ENCODE data around the gene GDPD4.

The GDPD4 gene

DNA sequence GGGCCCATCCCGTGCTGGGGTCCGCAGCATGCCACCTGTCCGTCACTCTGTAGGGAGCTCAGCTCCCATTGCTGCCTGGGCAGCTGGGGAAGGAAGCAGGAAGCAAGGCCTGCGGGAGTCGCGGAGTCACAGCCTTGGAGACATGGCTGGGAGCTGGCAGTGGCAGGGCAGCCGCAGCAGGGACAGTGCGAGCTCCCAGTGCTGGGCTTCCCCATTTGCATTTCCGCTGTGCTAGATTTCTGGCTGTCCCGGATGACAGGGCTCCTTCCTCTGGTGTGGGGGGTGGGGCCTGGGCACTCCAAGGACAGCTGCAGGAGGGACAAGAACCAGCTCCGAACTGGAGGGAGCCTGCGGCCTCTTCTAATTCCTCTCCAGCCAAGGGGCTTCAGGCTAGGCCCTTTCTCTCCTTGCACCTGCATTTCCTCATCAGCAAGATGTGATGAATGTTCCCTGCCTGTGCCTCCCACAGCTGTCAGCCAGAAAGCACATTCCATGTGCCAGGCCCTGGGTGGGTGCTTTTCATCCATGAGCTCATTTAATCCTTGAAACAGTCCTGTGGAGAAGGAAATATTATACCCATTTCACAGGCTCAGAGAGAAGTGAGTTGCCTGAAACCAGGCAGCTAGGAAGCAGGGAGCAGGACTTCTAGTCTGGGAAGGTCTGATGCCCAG is 125.5 kb downstream of the GDPD4 start:
- no peak for DNase-seq (ENCODE audit: low read depth in 2 of 2)

- DNase-seq (ENCODE audit: low read depth in 2 of 2): no peak
Measured at GRCh38 chr11:77175021-77175842, 126.3 kb downstream of the GDPD4 start.

DNA sequence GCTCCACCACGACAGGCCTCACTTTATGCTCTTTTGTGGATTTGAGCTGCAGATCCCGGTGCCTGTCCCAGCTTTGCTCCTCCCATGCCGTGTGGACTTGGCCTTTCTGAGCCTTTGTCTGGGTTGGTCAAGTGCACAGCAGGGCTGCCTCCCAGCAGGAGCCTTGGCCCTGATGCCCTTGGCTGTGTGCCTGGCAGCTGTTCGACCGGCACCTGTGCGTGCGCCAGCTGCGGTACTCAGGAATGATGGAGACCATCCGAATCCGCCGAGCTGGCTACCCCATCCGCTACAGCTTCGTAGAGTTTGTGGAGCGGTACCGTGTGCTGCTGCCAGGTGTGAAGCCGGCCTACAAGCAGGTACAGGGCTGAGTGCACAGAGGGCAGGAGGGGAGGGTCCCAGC is 126.9 kb downstream of the GDPD4 start:
- no peak for DNase-seq (ENCODE audit: low read depth in 2 of 2)

- DNase-seq (ENCODE audit: low read depth in 2 of 2): no peak
Measured at GRCh38 chr11:77173494-77173893, 128.0 kb downstream of the GDPD4 start.

- no peak for DNase-seq (ENCODE audit: low read depth in 2 of 2)
Measured at GRCh38 chr11:77172666-77172982, 128.9 kb downstream of the GDPD4 start.

- no peak for DNase-seq (ENCODE audit: low read depth in 2 of 2)
Measured at GRCh38 chr11:77171885-77172665, 129.4 kb downstream of the GDPD4 start.

GRCh38 chr11:77171254-77171653 is 130.2 kb downstream of the GDPD4 start:
- DNase-seq (ENCODE audit: low read depth in 2 of 2): no peak

DNA sequence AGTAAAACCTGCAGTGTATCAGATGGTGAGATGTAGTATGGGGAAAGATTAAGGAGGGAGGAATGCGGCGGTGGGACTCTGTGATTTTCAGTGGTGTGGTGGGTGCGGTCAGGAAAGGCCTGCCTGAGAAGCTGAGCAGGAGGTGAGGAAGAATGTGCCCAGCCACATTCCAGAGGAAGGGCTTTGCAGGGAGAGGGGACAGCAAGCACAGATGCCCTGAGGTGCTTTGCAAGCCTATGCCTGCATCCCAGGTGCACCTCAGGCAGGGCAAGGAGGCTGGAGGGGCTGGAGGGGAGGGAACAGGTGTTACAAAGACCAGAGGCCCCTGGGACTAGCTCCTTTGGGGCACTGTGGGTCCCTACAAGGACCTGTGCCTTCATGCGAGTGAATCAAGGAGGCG is 131.4 kb downstream of the GDPD4 start:
- no peak for DNase-seq (ENCODE audit: low read depth in 2 of 2)

DNA sequence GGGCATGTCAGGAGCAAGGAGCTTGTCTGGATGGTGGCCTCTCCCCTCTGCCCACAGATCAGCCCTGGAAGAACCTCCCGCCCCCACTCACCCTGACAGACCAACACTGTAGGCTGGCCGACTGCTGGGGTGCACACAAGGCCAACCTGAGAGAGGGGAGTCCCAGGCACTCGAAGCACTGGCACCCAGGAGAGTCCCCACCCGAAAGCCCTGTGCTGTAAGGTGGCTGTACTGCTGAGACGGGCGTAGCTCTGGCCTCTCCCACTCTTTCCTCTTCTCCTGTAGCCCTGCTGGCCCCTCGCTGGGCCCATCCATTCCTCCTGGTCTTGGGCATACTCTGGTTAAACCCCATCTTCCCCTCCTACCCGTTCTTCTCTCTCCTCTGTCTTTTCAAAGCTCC is 133.7 kb downstream of the GDPD4 start:
- no peak for DNase-seq (ENCODE audit: low read depth in 2 of 2)

- no peak for DNase-seq (ENCODE audit: low read depth in 2 of 2)
Measured at GRCh38 chr11:77167111-77167626, 134.3 kb downstream of the GDPD4 start.

Measured in stimulated activated CD4-positive, alpha-beta T cell treated with anti-CD3 and anti-CD28 coated beads, Interleukin-4, amount 100 ng/mL, for 48 hours (primary cell).